Measurements from ENCODE around the gene NOXA1. TPM values are rescaled to one million over a fixed set of nuclear protein-coding genes. Genes with fewer than 3 reads are reported as not detected.

The NOXA1 gene
- total and polyA plus RNA-seq, 2 of the 8 experiments (the other 6 are each of a cell fraction or from before 2014, with no cell fraction given), result 0.34 to 0.91 TPM

DNA sequence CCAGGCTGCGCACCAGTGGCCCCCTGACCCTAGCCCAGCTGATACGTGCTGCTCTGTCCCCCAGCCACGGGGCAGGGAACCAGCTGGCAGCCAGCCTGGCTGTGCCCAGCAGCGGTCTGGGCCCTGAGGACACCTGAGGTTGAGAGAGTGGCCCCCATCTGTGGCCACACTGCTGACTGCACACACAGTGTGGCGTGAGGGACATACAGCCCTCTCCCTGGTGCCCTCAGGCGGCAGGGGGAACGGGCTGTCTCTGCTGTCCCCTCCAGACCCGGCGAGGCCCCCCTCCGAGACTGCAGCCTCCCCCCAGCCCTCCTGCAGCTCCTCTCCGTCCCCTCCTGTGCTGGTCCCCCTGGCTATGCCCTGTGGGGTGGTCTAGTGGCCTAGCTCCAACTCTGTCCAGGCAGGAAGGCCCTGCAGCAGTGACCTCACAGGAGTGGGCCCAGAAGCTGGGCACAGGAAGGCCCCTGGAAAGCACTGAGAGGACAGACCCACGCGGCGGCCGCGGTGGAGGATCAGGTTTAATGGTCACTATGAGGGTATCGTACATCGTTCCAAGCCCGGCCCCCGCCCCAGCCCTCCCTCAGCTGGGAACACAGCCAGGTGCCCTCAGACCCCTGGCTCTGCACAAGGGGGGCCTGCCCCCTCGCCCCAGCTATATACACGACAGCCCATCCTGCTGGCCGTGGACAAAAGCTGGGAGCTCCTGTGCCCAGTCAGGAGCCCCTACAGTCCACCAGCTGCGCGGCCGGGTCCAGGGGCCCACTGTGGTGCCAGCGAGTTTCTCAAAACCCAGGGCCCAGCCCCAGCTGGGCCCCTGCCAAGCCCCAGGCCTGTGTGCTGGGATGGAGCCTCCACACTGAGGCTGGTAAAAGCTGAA is 24.8 kb downstream of the NOXA1 start:
- Histone ChIP-seq H3K4ac (replicated peaks; ENCODE audit: insufficient read length, low read depth, low read length) (no peak overlapping the region), H3K4me3 (ENCODE audit: extremely low read depth in 1 of 4, insufficient read depth in 2 of 4, low read depth in 3 of 4, low read length in 4 of 4) (no peak overlapping the region), H3K9ac (replicated peaks in 1 of 4; ENCODE audit: extremely low read depth in 1 of 4, low read depth in 3 of 4, low read length in 3 of 4) (no peak overlapping the region), H4K20me1 (replicated peaks in 1 of 2; ENCODE audit: control insufficient read depth in 1 of 2, insufficient read depth in 2 of 2, low read length in 2 of 2) (peaks cover 0 to 6% of the 10 kb centered on the region in 2 experiments), H3K9me3 (ENCODE audit: insufficient read depth in 2 of 2, low read depth in 1 of 2, low read length in 1 of 2) (no peaks in the 10 kb centered on the region), H2AFZ (ENCODE audit: low read length) (no peak overlapping the region), H4K91ac (replicated peaks; ENCODE audit: insufficient read length, low read length) (no peak overlapping the region), H3K79me1 (ENCODE audit: low read depth, low read length) (no peaks in the 10 kb centered on the region), H4K8ac (ENCODE audit: extremely low read depth, insufficient read depth, low read length) (no peak overlapping the region), H2BK5ac (ENCODE audit: low read depth, low read length) (no peak overlapping the region), H3K79me2 (ENCODE audit: control insufficient read depth in 1 of 2, insufficient read depth in 2 of 2, low read length in 2 of 2) (no peaks in the 10 kb centered on the region), H3K56ac (replicated peaks; ENCODE audit: insufficient read length, low read depth, low read length) (no peak overlapping the region), H4K5ac (ENCODE audit: insufficient read length, low read depth, low read length) (no peak overlapping the region), H3K36me3 (ENCODE audit: control insufficient read depth in 2 of 4, insufficient read depth in 4 of 4, low read length in 3 of 4) (peaks cover 0 to 9% (median 3%) of the 10 kb centered on the region in 4 experiments; a peak in 3 of 8 replicates), H2AK5ac (ENCODE audit: low read depth, low read length) (no peak overlapping the region), H2BK20ac (ENCODE audit: low read length) (no peak overlapping the region), H3K23me2 (ENCODE audit: low read depth, low read length) (no peaks in the 10 kb centered on the region; the same call in 1 of the 2 replicates), H3K14ac (ENCODE audit: insufficient read length) (no peak overlapping the region), H2BK120ac (replicated peaks; ENCODE audit: low read depth, low read length) (no peak overlapping the region), H3K27ac (ENCODE audit: low read depth, low read length) (no peak overlapping the region), H3K4me1 (replicated peaks in 1 of 4; ENCODE audit: control insufficient read depth in 3 of 4, insufficient read depth in 4 of 4, low read length in 3 of 4) (peaks cover 0 to 2% (median under 1%) of the 10 kb centered on the region in 4 experiments; a peak in 2 of 7 replicates), H3K23ac (ENCODE audit: insufficient read length) (no peak overlapping the region), H2BK15ac (ENCODE audit: low read length) (no peak overlapping the region), H3K27me3 (replicated peaks in 1 of 4; ENCODE audit: control insufficient read depth in 3 of 4, extremely low read depth in 1 of 4, insufficient read depth in 3 of 4, low read length in 3 of 4) (no peaks in the 10 kb centered on the region; a peak in 1 of 7 replicates), H3K18ac (ENCODE audit: extremely low read depth, low read length) (no peak overlapping the region), H3K4me2 (ENCODE audit: insufficient read depth in 1 of 2, low read depth in 2 of 2, low read length in 2 of 2) (no peak overlapping the region), H2BK12ac (ENCODE audit: low read depth, low read length) (no peak overlapping the region)
- ChIA-PET CTCF (ENCODE audit: partially characterized antibody) (interaction anchor here (1.0 to 1.1 kb wide), 2 partner anchors 11 to 161 kb away, joined by 3 read pairs; no protein-coding TSS in a partner anchor), POLR2A (ENCODE audit: partially characterized antibody) (no interaction called here)
- DNase-seq (ENCODE audit: low read depth in 1 of 2, low spot score in 2 of 2) (no peak), FAIRE-seq (no peak)
- 96% methylated on average over 22 of the region's 27 CpGs; no CpG with 5 or more reads in 1 of the 2 experiments for WGBS, 2 experiments (ENCODE audit: extremely low coverage in 1 of 2, insufficient coverage in 1 of 2, insufficient read length in 1 of 2, insufficient replicate concordance in 2 of 2, low coverage in 1 of 2, low lambda C conversion rate in 2 of 2, missing lambda C conversion rate in 1 of 2)
- TF ChIP-seq SIN3A (conservative IDR thresholded peaks at IDR 0.05 in 1 of 2, IDR thresholded peaks at IDR 0.05 in 1 of 2; ENCODE audit: low read depth in 1 of 2, low read length in 2 of 2) (no peak), ZNF274 (IDR thresholded peaks at IDR 0.05; ENCODE audit: borderline replicate concordance, extremely low read depth, low read length) (no peak), SP4 (IDR thresholded peaks at IDR 0.05; ENCODE audit: low read length) (no peak), RNF2 (IDR thresholded peaks at IDR 0.05; ENCODE audit: borderline replicate concordance, low read depth, low read length, missing control alignments, poor library complexity, severe bottlenecking) (no peak), BCL11A (IDR thresholded peaks at IDR 0.05; ENCODE audit: low read depth in 2 of 2, low read length in 2 of 2) (no peak), SP2 (IDR thresholded peaks at IDR 0.05; ENCODE audit: low read length) (no peak), HDAC6 (IDR thresholded peaks at IDR 0.05; ENCODE audit: low read depth, low read length) (no peak), SIX5 (IDR thresholded peaks at IDR 0.05; ENCODE audit: low read depth, low read length) (no peak)
- TF ChIP-seq, protein P1, sequence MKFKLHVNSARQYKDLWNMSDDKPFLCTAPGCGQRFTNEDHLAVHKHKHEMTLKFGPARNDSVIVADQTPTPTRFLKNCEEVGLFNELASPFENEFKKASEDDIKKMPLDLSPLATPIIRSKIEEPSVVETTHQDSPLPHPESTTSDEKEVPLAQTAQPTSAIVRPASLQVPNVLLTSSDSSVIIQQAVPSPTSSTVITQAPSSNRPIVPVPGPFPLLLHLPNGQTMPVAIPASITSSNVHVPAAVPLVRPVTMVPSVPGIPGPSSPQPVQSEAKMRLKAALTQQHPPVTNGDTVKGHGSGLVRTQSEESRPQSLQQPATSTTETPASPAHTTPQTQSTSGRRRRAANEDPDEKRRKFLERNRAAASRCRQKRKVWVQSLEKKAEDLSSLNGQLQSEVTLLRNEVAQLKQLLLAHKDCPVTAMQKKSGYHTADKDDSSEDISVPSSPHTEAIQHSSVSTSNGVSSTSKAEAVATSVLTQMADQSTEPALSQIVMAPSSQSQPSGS (IDR thresholded peaks at IDR 0.05; ENCODE audit: low read length), result no peak
